Measurements from ENCODE around the gene ATAD3B. TPM values are rescaled to one million over a fixed set of nuclear protein-coding genes. Genes with fewer than 3 reads are reported as not detected.

Gene ATAD3B
- polyA plus RNA-seq, 2 of the 4 experiments (the other 2 are of a cell fraction) = 0.21 to 0.99 TPM

DNA sequence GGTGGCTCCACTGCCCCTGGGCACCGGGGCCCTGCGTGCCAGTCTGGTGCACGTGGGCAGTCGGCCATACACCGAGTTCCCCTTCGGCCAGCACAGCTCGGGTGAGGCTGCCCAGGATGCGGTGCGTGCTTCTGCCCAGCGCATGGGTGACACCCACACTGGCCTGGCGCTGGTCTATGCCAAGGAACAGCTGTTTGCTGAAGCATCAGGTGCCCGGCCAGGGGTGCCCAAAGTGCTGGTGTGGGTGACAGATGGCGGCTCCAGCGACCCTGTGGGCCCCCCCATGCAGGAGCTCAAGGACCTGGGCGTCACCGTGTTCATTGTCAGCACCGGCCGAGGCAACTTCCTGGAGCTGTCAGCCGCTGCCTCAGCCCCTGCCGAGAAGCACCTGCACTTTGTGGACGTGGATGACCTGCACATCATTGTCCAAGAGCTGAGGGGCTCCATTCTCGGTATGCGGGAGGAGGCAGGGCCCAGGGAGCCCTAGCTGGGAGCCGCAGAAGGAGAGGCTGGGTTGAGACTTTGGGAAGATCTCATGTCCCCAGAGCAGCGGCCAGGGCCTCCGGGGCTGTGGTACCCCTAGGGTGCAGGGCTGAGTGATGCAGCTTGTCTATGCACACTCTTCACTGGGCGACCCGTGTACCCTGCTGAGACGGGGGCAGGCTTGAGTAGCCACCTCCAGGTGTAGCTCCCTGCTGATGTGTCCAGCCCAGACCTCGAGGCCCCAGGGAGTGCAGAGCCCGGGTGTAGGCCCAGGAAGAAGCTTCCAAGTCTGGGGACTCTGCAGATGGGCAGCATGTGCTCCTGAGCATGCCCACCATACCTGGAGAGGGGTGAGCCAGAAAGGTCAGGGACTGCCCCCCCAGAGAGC, 34.3 kb upstream of the ATAD3B start:
- DNase-seq (ENCODE audit: low read depth in 1 of 2, low spot score in 1 of 2) (no peak), ATAC-seq (no peak), FAIRE-seq (no peak)
- peak overlapping the region; percentile 77 for H3K4me2 ChIP-seq
- H3K4me1 ChIP-seq = peaks cover 45% of the 10 kb centered on the region
- CTCF ChIA-PET = interaction anchor here (0.7 to 8.5 kb wide), 4 partner anchors 8 to 65 kb away, joined by 3 to 162 read pairs (median 10); no protein-coding TSS in a partner anchor
- POLR2A ChIA-PET = no interaction called here
- no peaks in the 10 kb centered on the region for H3K9me3 ChIP-seq
- TF ChIP-seq RFX5 (IDR thresholded peaks at IDR 0.05) = no peak
- 73% methylated on average over 8 of the region's 31 CpGs for WGBS (ENCODE audit: missing lambda C conversion rate)
- H3K4me3 ChIP-seq = 0 out of 3 replicates have a peak overlapping the region, but pooled peaks have one; percentile 5
- peak overlapping the region; percentile 71 to 83 for H3K27ac ChIP-seq

GRCh38 chr1:1437904-1438376, 33.6 kb upstream of the ATAD3B start:
- POLR2A ChIA-PET = interaction anchor here (1.4 kb wide), 1 partner anchor 31 kb away, joined by 4 read pairs; the partner anchor contains the start of gene MRPL20

GRCh38 chr1:1438531-1439381, 32.8 kb upstream of the ATAD3B start:
- CTCF ChIA-PET = interaction anchor here (0.6 to 8.5 kb wide), 6 partner anchors 9 to 87 kb away, joined by 3 to 162 read pairs (median 9); no protein-coding TSS in a partner anchor
- POLR2A ChIA-PET = interaction anchor here (1.4 kb wide), 1 partner anchor 31 kb away, joined by 4 read pairs; the partner anchor contains the start of gene MRPL20
- Histone ChIP-seq H3K4me3 (no peak overlapping the region), H3K4me2 (peak overlapping the region; percentile 77), H3K27ac (peak overlapping the region; percentile 71 to 83), H3K9me3 (no peaks in the 10 kb centered on the region), H3K4me1 (peaks cover 31% of the 10 kb centered on the region)
- DNase-seq (ENCODE audit: low read depth in 1 of 2, low spot score in 1 of 2) (no peak), ATAC-seq (no peak; a peak in 1 of 6 replicates), FAIRE-seq (no peak)
- TF ChIP-seq HDAC2 (IDR thresholded peaks at IDR 0.05) (no peak), FOSB (CRISPR knock-in tag; IDR thresholded peaks at IDR 0.05) (no peak), RFX5 (IDR thresholded peaks at IDR 0.05) (no peak)
- TF ChIP-seq, protein P1, sequence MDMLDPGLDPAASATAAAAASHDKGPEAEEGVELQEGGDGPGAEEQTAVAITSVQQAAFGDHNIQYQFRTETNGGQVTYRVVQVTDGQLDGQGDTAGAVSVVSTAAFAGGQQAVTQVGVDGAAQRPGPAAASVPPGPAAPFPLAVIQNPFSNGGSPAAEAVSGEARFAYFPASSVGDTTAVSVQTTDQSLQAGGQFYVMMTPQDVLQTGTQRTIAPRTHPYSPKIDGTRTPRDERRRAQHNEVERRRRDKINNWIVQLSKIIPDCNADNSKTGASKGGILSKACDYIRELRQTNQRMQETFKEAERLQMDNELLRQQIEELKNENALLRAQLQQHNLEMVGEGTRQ (IDR thresholded peaks at IDR 0.05) = no peak
- 97% methylated on average over 13 of the region's 45 CpGs for WGBS (ENCODE audit: missing lambda C conversion rate)

More at GRCh38 chr1:1437904-1438376, 33.6 kb upstream of the ATAD3B start:
- Histone ChIP-seq H3K4me2 (peak overlapping the region; percentile 77), H3K4me3 (0 out of 3 replicates have a peak overlapping the region, but pooled peaks have one; percentile 5), H3K4me1 (peaks cover 39% of the 10 kb centered on the region), H3K27ac (peak overlapping the region; percentile 71 to 83), H3K9me3 (no peaks in the 10 kb centered on the region)
- TF ChIP-seq RAD21 (conservative IDR thresholded peaks at IDR 0.05 in 1 of 2, IDR thresholded peaks at IDR 0.05 in 1 of 2) = no peak
- peak; percentile 35; the same call in 1 of the 2 replicates for TF ChIP-seq POLR2A (IDR thresholded peaks at IDR 0.05; ENCODE audit: low read length)
- TF ChIP-seq EHMT2 (IDR thresholded peaks at IDR 0.05; ENCODE audit: low read depth) = no peak
- TF ChIP-seq ZNF302 (CRISPR knock-in tag; IDR thresholded peaks at IDR 0.05) = no peak
- no peak for TF ChIP-seq NR3C1 (IDR thresholded peaks at IDR 0.05)
- CTCF ChIA-PET = interaction anchor here (0.6 to 8.5 kb wide), 6 partner anchors 9 to 87 kb away, joined by 3 to 162 read pairs (median 6); no protein-coding TSS in a partner anchor
- peak; percentile 62 to 72 for DNase-seq (ENCODE audit: low read depth in 1 of 2, low spot score in 1 of 2)
- FAIRE-seq = no peak
- ATAC-seq = peak; percentile 23 to 67; a peak in 3 of 6 replicates
- 20% methylated on average over 3 of the region's 11 CpGs for WGBS (ENCODE audit: missing lambda C conversion rate)

DNA sequence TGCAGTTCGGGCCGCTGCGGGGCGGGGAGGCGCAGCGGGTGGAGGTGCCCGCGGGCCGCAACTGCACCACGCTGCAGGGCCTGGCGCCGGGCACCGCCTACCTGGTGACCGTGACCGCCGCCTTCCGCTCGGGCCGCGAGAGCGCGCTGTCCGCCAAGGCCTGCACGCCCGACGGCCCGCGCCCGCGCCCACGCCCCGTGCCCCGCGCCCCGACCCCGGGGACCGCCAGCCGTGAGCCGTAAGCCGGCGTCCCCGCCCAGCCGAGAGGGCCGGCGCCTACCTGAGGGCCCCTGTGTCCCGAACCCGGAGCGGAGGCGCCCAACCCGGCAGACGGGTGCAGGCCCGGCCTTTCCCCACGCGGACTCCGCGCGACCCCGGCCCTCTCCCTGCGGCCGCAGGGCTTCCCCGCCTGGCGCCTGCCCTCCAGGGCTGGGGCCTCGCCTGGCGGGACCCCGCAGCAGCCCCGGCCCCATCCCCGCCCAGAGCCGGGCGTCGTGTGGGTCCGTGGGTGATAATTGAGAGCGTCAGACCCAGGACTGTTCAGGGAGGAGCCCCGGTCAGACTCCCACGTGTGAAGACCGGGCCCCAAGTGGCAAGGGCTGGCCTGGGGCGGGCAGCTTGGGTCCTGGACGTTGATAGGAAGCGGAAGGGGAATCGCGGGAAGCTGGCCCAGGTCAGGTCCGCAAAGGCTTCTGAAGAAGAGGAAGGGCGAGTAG, 31.9 kb upstream of the ATAD3B start:
- ATAC-seq = no peak
- TF ChIP-seq, protein P2, sequence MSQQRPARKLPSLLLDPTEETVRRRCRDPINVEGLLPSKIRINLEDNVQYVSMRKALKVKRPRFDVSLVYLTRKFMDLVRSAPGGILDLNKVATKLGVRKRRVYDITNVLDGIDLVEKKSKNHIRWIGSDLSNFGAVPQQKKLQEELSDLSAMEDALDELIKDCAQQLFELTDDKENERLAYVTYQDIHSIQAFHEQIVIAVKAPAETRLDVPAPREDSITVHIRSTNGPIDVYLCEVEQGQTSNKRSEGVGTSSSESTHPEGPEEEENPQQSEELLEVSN (IDR thresholded peaks at IDR 0.05; ENCODE audit: borderline replicate concordance, low read depth) = no peak
- TF ChIP-seq TFCP2L1 (CRISPR knock-in tag; IDR thresholded peaks at IDR 0.05) (no peak), MAFK (IDR thresholded peaks at IDR 0.05; ENCODE audit: partially characterized antibody) (no peak), HES2 (IDR thresholded peaks at IDR 0.05) (no peak), NR3C1 (IDR thresholded peaks at IDR 0.05) (no peak), RAD21 (conservative IDR thresholded peaks at IDR 0.05 in 1 of 2, IDR thresholded peaks at IDR 0.05 in 1 of 2) (no peak), ESRRA (IDR thresholded peaks at IDR 0.05; ENCODE audit: borderline replicate concordance, low read length) (no peak), CHD4 (IDR thresholded peaks at IDR 0.05; ENCODE audit: borderline replicate concordance) (no peak), ZNF302 (CRISPR knock-in tag; IDR thresholded peaks at IDR 0.05) (no peak), CEBPB (IDR thresholded peaks at IDR 0.05) (no peak), KDM1A (IDR thresholded peaks at IDR 0.05; ENCODE audit: low read depth) (no peak), EP300 (IDR thresholded peaks at IDR 0.05) (no peak), MYC (IDR thresholded peaks at IDR 0.05; ENCODE audit: borderline replicate concordance, low read length) (no peak), CBX8 (IDR thresholded peaks at IDR 0.05) (no peak), SMC3 (IDR thresholded peaks at IDR 0.05) (no peak), FOSB (CRISPR knock-in tag; IDR thresholded peaks at IDR 0.05) (no peak)
- TF ChIP-seq, protein P3, sequence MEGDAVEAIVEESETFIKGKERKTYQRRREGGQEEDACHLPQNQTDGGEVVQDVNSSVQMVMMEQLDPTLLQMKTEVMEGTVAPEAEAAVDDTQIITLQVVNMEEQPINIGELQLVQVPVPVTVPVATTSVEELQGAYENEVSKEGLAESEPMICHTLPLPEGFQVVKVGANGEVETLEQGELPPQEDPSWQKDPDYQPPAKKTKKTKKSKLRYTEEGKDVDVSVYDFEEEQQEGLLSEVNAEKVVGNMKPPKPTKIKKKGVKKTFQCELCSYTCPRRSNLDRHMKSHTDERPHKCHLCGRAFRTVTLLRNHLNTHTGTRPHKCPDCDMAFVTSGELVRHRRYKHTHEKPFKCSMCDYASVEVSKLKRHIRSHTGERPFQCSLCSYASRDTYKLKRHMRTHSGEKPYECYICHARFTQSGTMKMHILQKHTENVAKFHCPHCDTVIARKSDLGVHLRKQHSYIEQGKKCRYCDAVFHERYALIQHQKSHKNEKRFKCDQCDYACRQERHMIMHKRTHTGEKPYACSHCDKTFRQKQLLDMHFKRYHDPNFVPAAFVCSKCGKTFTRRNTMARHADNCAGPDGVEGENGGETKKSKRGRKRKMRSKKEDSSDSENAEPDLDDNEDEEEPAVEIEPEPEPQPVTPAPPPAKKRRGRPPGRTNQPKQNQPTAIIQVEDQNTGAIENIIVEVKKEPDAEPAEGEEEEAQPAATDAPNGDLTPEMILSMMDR (IDR thresholded peaks at IDR 0.05) = no peak

More for the DNA sequence above, 31.9 kb upstream of the ATAD3B start:
- CTCF ChIA-PET = interaction anchor here (1.8 to 8.5 kb wide), 8 partner anchors 16 to 62 kb away, joined by 7 to 162 read pairs (median 13); partner anchors contain the start of genes CCNL2 and MRPL20
- POLR2A ChIA-PET = no interaction called here
- Histone ChIP-seq H3K4me2 (no peak overlapping the region), H3K27ac (no peak overlapping the region), H3K4me1 (peaks cover 28% of the 10 kb centered on the region), H3K4me3 (no peak overlapping the region), H3K9me3 (no peaks in the 10 kb centered on the region)
- WGBS (ENCODE audit: missing lambda C conversion rate) = 96% methylated on average over 15 of the region's 82 CpGs
- FAIRE-seq (no peak), DNase-seq (ENCODE audit: low read depth in 1 of 2, low spot score in 1 of 2) (no peak)
